Mucosa of descending colon (tissue), 3 donors: ENCODE data around the gene MAK. TPM values are rescaled to one million over a fixed set of nuclear protein-coding genes. Genes with fewer than 3 reads are reported as not detected.
"Not testable (repeated sequence)": the region's sequence is repeated elsewhere in the genome, so short reads cannot be mapped to it uniquely, and the experiment has no call there.

Source experiments
- ATAC-seq: fragments of 200-7000 bp; cut with Tn5 transposase; one replicate; pipeline ENCODE4 v1.9.1; 2020; ENCODE audit warnings: mild to moderate bottlenecking, moderate library complexity
- DNase-seq, 3 donors: peaks; one replicate each; pipeline ENCODE4 v3.0.0-alpha.2; 2020
- H3K36me3 ChIP-seq: fragments of 200-600 bp; one replicate; pipeline ENCODE4 v1.8.0; 2021; ENCODE audit warnings: low read depth, mild to moderate bottlenecking
- H3K4me1 ChIP-seq: fragments of 200-600 bp; one replicate; pipeline ENCODE4 v1.8.0; 2021; ENCODE audit warnings: low read depth, mild to moderate bottlenecking
- H3K4me3 ChIP-seq: fragments of 200-600 bp; one replicate; pipeline ENCODE4 v1.8.0; 2021; ENCODE audit warnings: mild to moderate bottlenecking
- H3K9me3 ChIP-seq: fragments of 200-600 bp; one replicate; pipeline ENCODE4 v1.8.0; 2021; ENCODE audit warnings: mild to moderate bottlenecking
- intact Hi-C, 2 donors: fragments of 100-400 bp; cut with DNase I in 1 of 2; cut with micrococcal nuclease in 1 of 2; formaldehyde crosslinking; loops; one replicate each; pipeline versions ENCODE4 v1.11.0 to v1.11.1; 2022; cut with DNase I, micrococcal nuclease
- total RNA-seq, 3 donors: library from RNA; stranded (reverse); fragmentation: NEBNext Ultra II Directional in 2 of 3; extraction: Animal tissue kit (Norgen Biotek cat#: 25700) in 2 of 3; gene quantifications; one replicate each; pipeline versions ENCODE4 v1.2.1 to v1.2.4, GENCODE V29; 2021 to 2023
- TF ChIP-seq, protein P1 (sequence below): fragments of 200-600 bp; IDR thresholded peaks from one replicate; pipeline ENCODE4 v1.8.0; 2022; ENCODE audit warnings: antibody characterized with exemption, mild to moderate bottlenecking
- donor health status: DM: no; HTN: no; CAD: no; lungs with moderate emphysema.
- donor health status: DM: no; HTN: no; CAD: no.
- donor health status: DM: no; HTN: yes; CAD: no.

The MAK gene
- total RNA-seq, 3 donors from 2014 or later: not detected

- DNase-seq (no peak), ATAC-seq (no peak)
- TF ChIP-seq, protein P1, sequence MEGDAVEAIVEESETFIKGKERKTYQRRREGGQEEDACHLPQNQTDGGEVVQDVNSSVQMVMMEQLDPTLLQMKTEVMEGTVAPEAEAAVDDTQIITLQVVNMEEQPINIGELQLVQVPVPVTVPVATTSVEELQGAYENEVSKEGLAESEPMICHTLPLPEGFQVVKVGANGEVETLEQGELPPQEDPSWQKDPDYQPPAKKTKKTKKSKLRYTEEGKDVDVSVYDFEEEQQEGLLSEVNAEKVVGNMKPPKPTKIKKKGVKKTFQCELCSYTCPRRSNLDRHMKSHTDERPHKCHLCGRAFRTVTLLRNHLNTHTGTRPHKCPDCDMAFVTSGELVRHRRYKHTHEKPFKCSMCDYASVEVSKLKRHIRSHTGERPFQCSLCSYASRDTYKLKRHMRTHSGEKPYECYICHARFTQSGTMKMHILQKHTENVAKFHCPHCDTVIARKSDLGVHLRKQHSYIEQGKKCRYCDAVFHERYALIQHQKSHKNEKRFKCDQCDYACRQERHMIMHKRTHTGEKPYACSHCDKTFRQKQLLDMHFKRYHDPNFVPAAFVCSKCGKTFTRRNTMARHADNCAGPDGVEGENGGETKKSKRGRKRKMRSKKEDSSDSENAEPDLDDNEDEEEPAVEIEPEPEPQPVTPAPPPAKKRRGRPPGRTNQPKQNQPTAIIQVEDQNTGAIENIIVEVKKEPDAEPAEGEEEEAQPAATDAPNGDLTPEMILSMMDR: no peak
- intact Hi-C loops: no loop called here
- Histone ChIP-seq H3K36me3 (no peaks in the 10 kb centered on the region), H3K4me1 (peaks cover 4% of the 10 kb centered on the region), H3K4me3 (no peak overlapping the region), H3K9me3 (no peaks in the 10 kb centered on the region)
Observed at GRCh38 chr6:10883312-10884244, 45.2 kb upstream of the MAK start.

- intact Hi-C loops: no loop called here
- Histone ChIP-seq H3K4me3 (no peak overlapping the region), H3K9me3 (no peaks in the 10 kb centered on the region), H3K4me1 (peaks cover 4% of the 10 kb centered on the region), H3K36me3 (no peaks in the 10 kb centered on the region)
- ATAC-seq (no peak), DNase-seq (no peak)
- TF ChIP-seq, protein P1: no peak
Observed at GRCh38 chr6:10882657-10883171, 44.4 kb upstream of the MAK start.

DNA sequence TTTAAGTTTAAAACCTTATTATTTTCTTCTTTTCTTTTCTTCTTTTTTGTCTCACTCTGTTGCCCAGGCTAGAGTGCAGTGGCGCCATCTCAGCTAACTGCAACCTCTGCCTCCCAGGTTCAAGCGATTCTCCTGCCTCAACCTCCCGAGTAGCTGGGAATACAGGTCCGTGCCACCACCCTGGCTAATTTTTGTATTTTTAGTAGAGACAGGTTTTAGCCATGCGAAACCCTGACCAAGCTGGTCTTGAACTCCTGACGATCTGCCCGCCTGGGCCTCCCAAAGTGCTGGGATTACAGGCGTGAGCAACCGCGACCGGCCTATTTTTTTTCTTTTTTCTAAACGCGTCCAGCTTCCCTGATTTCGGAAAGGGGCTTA lies 43.9 kb upstream of the MAK start:
- H3K9me3 ChIP-seq, H3K36me3 ChIP-seq, ATAC-seq, DNase-seq, H3K4me1 ChIP-seq, H3K4me3 ChIP-seq, intact Hi-C loops: not testable (repeated sequence)

- no peak overlapping the region for H3K4me3 ChIP-seq
- ATAC-seq: no peak
- TF ChIP-seq, protein P1: no peak
- no peaks in the 10 kb centered on the region for H3K9me3 ChIP-seq
- DNase-seq: no peak
- H3K4me1 ChIP-seq: no peaks in the 10 kb centered on the region
- H3K36me3 ChIP-seq: no peaks in the 10 kb centered on the region
- intact Hi-C loops: no loop called here
Observed at GRCh38 chr6:10880366-10880765, 42.0 kb upstream of the MAK start.

- H3K4me3 ChIP-seq: no peak overlapping the region
- intact Hi-C loops: no loop called here
- TF ChIP-seq, protein P1: no peak
- no peaks in the 10 kb centered on the region for H3K4me1 ChIP-seq
- H3K36me3 ChIP-seq: no peaks in the 10 kb centered on the region
- DNase-seq (no peak), ATAC-seq (no peak)
- no peaks in the 10 kb centered on the region for H3K9me3 ChIP-seq
Observed at GRCh38 chr6:10877871-10878270, 39.5 kb upstream of the MAK start.

GRCh38 chr6:10877012-10877411 lies 38.7 kb upstream of the MAK start:
- intact Hi-C loops: no loop called here
- H3K9me3 ChIP-seq: no peaks in the 10 kb centered on the region
- TF ChIP-seq, protein P1: no peak
- no peaks in the 10 kb centered on the region for H3K36me3 ChIP-seq
- no peaks in the 10 kb centered on the region for H3K4me1 ChIP-seq
- no peak for ATAC-seq
- H3K4me3 ChIP-seq: no peak overlapping the region
- no peak for DNase-seq
